Coronary artery (tissue), 2 donors: Measurements from ENCODE around the gene ANO10.
A peak's percentile ranks its signal among the peaks of the same experiment; 100 is the strongest.

Experiments
- DNase-seq: peaks from one replicate; pipeline ENCODE4 v3.0.0-alpha.2; 2017; ENCODE audit warnings: low spot score
- H3K27ac ChIP-seq, 2 donors: fragments of 200-600 bp; sonication (generic); one replicate each; pipeline ENCODE4 v1.5.1; 2016 to 2019
- H3K4me3 ChIP-seq: fragments of 200-600 bp; sonication (generic); 2 replicates; pipeline ENCODE4 v1.5.1; 2016; ENCODE audit warnings: mild to moderate bottlenecking, moderate library complexity
- CTCF ChIP-seq: fragments of 200-600 bp; sonication (generic); IDR thresholded peaks from one replicate; pipeline ENCODE4 v1.5.1; 2019; ENCODE audit warnings: antibody characterized with exemption

The ANO10 gene

GRCh38 chr3:43370293-43370980 is 251.4 kb downstream of the ANO10 start:
- no peak overlapping the region for H3K4me3 ChIP-seq
- no peak for DNase-seq
- no peak for TF ChIP-seq CTCF
- no peak overlapping the region for H3K27ac ChIP-seq

GRCh38 chr3:43369404-43370292 is 252.2 kb downstream of the ANO10 start:
- no peak overlapping the region for H3K4me3 ChIP-seq
- H3K27ac ChIP-seq, result no peak overlapping the region
- DNase-seq, result no peak
- no peak for TF ChIP-seq CTCF

- no peak for DNase-seq
- Histone ChIP-seq H3K27ac (peak overlapping the region in 1 of 2 donors; percentile 37), H3K4me3 (no peak overlapping the region)
- TF ChIP-seq CTCF, result no peak
Observed at GRCh38 chr3:43366885-43367284, 254.9 kb downstream of the ANO10 start.

GRCh38 chr3:43366481-43366880 is 255.3 kb downstream of the ANO10 start:
- no peak for DNase-seq
- TF ChIP-seq CTCF, result no peak
- peak overlapping the region in 1 of 2 donors; percentile 37 for H3K27ac ChIP-seq
- no peak overlapping the region for H3K4me3 ChIP-seq

GRCh38 chr3:43365601-43366305 is 256.1 kb downstream of the ANO10 start:
- Histone ChIP-seq H3K27ac (no peak overlapping the region), H3K4me3 (no peak overlapping the region)
- no peak for TF ChIP-seq CTCF
- no peak for DNase-seq

GRCh38 chr3:43364926-43365325 is 256.9 kb downstream of the ANO10 start:
- H3K27ac ChIP-seq, result no peak overlapping the region
- H3K4me3 ChIP-seq, result no peak overlapping the region
- no peak for DNase-seq
- TF ChIP-seq CTCF, result no peak
